ENCODE data around the gene GLOD4. TPM values are rescaled to one million over a fixed set of nuclear protein-coding genes. Genes with fewer than 3 reads are reported as not detected.

GLOD4 gene
- polyA plus RNA-seq, 3 donors, result 41.8 to 50.7 (median 50.6) TPM

DNA sequence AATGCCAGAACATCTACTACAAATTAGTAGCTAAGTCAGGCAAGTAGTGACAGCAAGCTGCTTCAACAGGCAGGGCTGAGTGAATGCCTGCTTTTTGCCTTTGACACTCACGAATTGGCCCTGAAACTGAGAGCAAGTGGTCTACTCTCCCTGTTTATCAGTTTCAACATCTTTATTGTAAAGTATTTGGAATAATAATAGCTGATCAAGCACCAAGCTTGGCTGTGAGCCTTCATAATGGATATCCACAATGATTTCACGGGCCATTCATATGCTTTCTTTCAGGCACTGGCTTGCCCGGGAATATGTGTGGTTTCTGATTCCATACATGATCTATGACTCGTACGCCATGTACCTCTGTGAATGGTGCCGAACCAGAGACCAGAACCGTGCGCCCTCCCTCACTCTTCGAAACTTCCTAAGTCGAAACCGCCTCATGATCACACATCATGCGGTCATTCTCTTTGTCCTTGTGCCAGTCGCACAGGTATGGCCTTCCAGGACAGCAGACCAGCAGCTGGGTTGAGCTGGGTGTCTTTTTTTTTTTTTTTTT is 44.4 kb downstream of the GLOD4 start:
- no peak overlapping the region for H3K27ac ChIP-seq (ENCODE audit: low read depth in 1 of 2, low read length in 2 of 2)
- H3K9ac ChIP-seq (ENCODE audit: insufficient read depth, low read length, poor library complexity, severe bottlenecking), result no peak overlapping the region
- no peak overlapping the region for H3K4me3 ChIP-seq (replicated peaks in 1 of 3; ENCODE audit: low read depth in 2 of 3, low read length in 3 of 3)
- intact Hi-C loops (cut with micrococcal nuclease), result no loop called here
- Mint-ChIP-seq H3K27ac (no peak overlapping the region), H3K27me3 (ENCODE audit: low read depth in 3 of 3) (peaks cover 18 to 23% (median 22%) of the 10 kb centered on the region in 3 donors), H3K36me3 (peaks cover 18 to 22% of the 10 kb centered on the region in 2 donors), H3K4me1 (peaks cover 24% of the 10 kb centered on the region), H3K4me3 (no peak overlapping the region), H3K9me3 (peaks cover 0 to 7% (median 4%) of the 10 kb centered on the region in 7 donors)
- H4K20me1 ChIP-seq (ENCODE audit: insufficient read depth, low read length), result no peaks in the 10 kb centered on the region
- TF ChIP-seq, protein P1, sequence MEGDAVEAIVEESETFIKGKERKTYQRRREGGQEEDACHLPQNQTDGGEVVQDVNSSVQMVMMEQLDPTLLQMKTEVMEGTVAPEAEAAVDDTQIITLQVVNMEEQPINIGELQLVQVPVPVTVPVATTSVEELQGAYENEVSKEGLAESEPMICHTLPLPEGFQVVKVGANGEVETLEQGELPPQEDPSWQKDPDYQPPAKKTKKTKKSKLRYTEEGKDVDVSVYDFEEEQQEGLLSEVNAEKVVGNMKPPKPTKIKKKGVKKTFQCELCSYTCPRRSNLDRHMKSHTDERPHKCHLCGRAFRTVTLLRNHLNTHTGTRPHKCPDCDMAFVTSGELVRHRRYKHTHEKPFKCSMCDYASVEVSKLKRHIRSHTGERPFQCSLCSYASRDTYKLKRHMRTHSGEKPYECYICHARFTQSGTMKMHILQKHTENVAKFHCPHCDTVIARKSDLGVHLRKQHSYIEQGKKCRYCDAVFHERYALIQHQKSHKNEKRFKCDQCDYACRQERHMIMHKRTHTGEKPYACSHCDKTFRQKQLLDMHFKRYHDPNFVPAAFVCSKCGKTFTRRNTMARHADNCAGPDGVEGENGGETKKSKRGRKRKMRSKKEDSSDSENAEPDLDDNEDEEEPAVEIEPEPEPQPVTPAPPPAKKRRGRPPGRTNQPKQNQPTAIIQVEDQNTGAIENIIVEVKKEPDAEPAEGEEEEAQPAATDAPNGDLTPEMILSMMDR (IDR thresholded peaks at IDR 0.05), result no peak
- H3K4me2 ChIP-seq (replicated peaks; ENCODE audit: extremely low read depth, low read length, poor library complexity, severe bottlenecking), result no peak overlapping the region
- H3K79me2 ChIP-seq (ENCODE audit: insufficient read depth, low read length), result no peaks in the 10 kb centered on the region
- peaks cover 10 to 21% of the 10 kb centered on the region in 2 donors for H3K27me3 ChIP-seq (ENCODE audit: control insufficient read depth in 2 of 2, insufficient read depth in 2 of 2, low read length in 2 of 2)
- 97% methylated on average over 9 of the region's 13 CpGs for WGBS (ENCODE audit: insufficient coverage)
- peaks cover 0 to 8% of the 10 kb centered on the region in 2 donors for H3K9me3 ChIP-seq (replicated peaks in 1 of 2; ENCODE audit: control insufficient read depth in 1 of 2, insufficient read depth in 1 of 2, low read length in 2 of 2)
- H3K4me1 ChIP-seq (ENCODE audit: control insufficient read depth in 1 of 2, insufficient read depth in 2 of 2, low read length in 2 of 2), result peaks cover 24 to 26% of the 10 kb centered on the region in 2 donors
- H3K36me3 ChIP-seq (replicated peaks in 1 of 2; ENCODE audit: control insufficient read depth in 1 of 2, insufficient read depth in 2 of 2, low read length in 2 of 2), result peaks cover 3 to 8% of the 10 kb centered on the region in 2 donors
- no peak for DNase-seq
- no peak overlapping the region for H2AFZ ChIP-seq (ENCODE audit: insufficient read depth, low read depth, low read length, poor library complexity, severe bottlenecking)

DNA sequence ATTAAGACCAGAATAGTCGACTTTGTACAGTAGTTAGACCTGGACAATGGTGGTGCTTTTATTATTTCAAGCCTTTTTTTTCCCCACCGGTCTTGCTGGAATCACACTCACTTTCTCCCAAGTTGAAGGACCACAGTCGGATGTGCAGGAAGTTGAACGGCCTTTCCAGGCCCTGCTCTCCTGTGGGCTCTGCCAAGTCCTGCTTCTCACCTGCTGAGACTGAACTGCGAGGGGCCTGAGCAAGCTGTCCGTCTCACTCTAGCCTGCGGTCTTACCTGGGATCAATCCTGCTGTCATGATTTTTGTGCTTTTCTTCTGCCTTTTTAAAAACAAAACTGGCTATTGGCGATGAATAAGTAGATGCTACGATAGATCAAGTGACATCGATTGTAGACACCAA is 48.3 kb downstream of the GLOD4 start:
- peak overlapping the region in 2 of 7 donors; percentile 63 to 77 for H3K27ac Mint-ChIP-seq
- Histone ChIP-seq H2AFZ (ENCODE audit: insufficient read depth, low read depth, low read length, poor library complexity, severe bottlenecking) (no peak overlapping the region), H3K79me2 (ENCODE audit: insufficient read depth, low read length) (no peaks in the 10 kb centered on the region), H3K4me3 (replicated peaks in 1 of 3; ENCODE audit: low read depth in 2 of 3, low read length in 3 of 3) (no peak overlapping the region), H3K9ac (ENCODE audit: insufficient read depth, low read length, poor library complexity, severe bottlenecking) (no peak overlapping the region), H3K9me3 (replicated peaks in 1 of 2; ENCODE audit: control insufficient read depth in 1 of 2, insufficient read depth in 1 of 2, low read length in 2 of 2) (peaks cover 0 to 8% of the 10 kb centered on the region in 2 donors), H3K27ac (ENCODE audit: low read depth in 1 of 2, low read length in 2 of 2) (no peak overlapping the region), H3K36me3 (replicated peaks in 1 of 2; ENCODE audit: control insufficient read depth in 1 of 2, insufficient read depth in 2 of 2, low read length in 2 of 2) (no peaks in the 10 kb centered on the region), H3K4me2 (replicated peaks; ENCODE audit: extremely low read depth, low read length, poor library complexity, severe bottlenecking) (peak overlapping the region; percentile 84), H3K27me3 (ENCODE audit: control insufficient read depth in 2 of 2, insufficient read depth in 2 of 2, low read length in 2 of 2) (peaks cover 20 to 38% of the 10 kb centered on the region in 2 donors), H3K4me1 (ENCODE audit: control insufficient read depth in 1 of 2, insufficient read depth in 2 of 2, low read length in 2 of 2) (peaks cover 10 to 16% of the 10 kb centered on the region in 2 donors), H4K20me1 (ENCODE audit: insufficient read depth, low read length) (no peaks in the 10 kb centered on the region)
- DNase-seq, result no peak
- WGBS (ENCODE audit: insufficient coverage), result 89% methylated on average over 6 of the region's 10 CpGs
- intact Hi-C loops (cut with micrococcal nuclease), result no loop called here
- H3K36me3 Mint-ChIP-seq, result peaks cover 2 to 3% of the 10 kb centered on the region in 2 donors
- H3K27me3 Mint-ChIP-seq (ENCODE audit: low read depth in 3 of 3), result peaks cover 35 to 46% (median 36%) of the 10 kb centered on the region in 3 donors
- H3K9me3 Mint-ChIP-seq, result peaks cover 0 to 13% (median 5%) of the 10 kb centered on the region in 7 donors
- peak overlapping the region; percentile 2 to 91 for H3K4me3 Mint-ChIP-seq
- TF ChIP-seq, protein P1 (IDR thresholded peaks at IDR 0.05), result no peak
- H3K4me1 Mint-ChIP-seq, result peaks cover 10% of the 10 kb centered on the region
